HepG2 (cell line): ENCODE results near the gene DDX19B. TPM values are rescaled to one million over a fixed set of nuclear protein-coding genes. Genes with fewer than 3 reads are reported as not detected.
A peak's percentile ranks its signal among the peaks of the same experiment; 100 is the strongest.

ENCODE experiments used
- FOXP1 ChIP-seq, 2 experiments: fragments of 450-650 bp in 1 of 2; IDR thresholded peaks; 2 replicates each; pipeline ENCODE4 v1.6.1; 2017 to 2018; ENCODE audit warnings: antibody characterized with exemption in 1 of 2
- FOXP4 ChIP-seq: sonication (generic); formaldehyde crosslinking; IDR thresholded peaks from 2 replicates; pipeline ENCODE4 v1.4.0; 2020; ENCODE audit warnings: missing genetic modification reagents
- HMG20A ChIP-seq: IDR thresholded peaks from 2 replicates; pipeline ENCODE4 v1.6.1; 2016; ENCODE audit warnings: borderline replicate concordance
- HNF4G ChIP-seq, 2 experiments: sonication (generic) in 1 of 2; formaldehyde crosslinking in 1 of 2; IDR thresholded peaks; 2 replicates each; pipeline versions ENCODE4 v1.4.0 to v1.6.1; 2011 to 2020; ENCODE audit warnings: borderline replicate concordance in 2 of 2, low read depth in 2 of 2, mild to moderate bottlenecking in 2 of 2, low read length in 1 of 2, missing genetic modification reagents in 1 of 2, moderate library complexity in 1 of 2
- KMT2A ChIP-seq: sonication (generic); formaldehyde crosslinking; IDR thresholded peaks from 2 replicates; pipeline ENCODE4 v1.4.0; 2020; ENCODE audit warnings: missing genetic modification reagents
- SAP130 ChIP-seq: IDR thresholded peaks from 2 replicates; pipeline ENCODE4 v1.6.1; 2016; ENCODE audit warnings: low read depth
- THRA ChIP-seq: sonication (generic); formaldehyde crosslinking; IDR thresholded peaks from 2 replicates; pipeline ENCODE4 v1.4.0; 2020; ENCODE audit warnings: missing genetic modification reagents, borderline replicate concordance
- ZNF407 ChIP-seq: sonication (generic); formaldehyde crosslinking; IDR thresholded peaks from one replicate; pipeline ENCODE4 v1.5.1; 2020; ENCODE audit warnings: mild to moderate bottlenecking, missing genetic modification reagents; ENCODE audit errors: not compliant biosample characterization
- ZNF44 ChIP-seq: sonication (generic); formaldehyde crosslinking; IDR thresholded peaks from 2 replicates; pipeline ENCODE4 v1.5.1; 2020; ENCODE audit warnings: mild to moderate bottlenecking, missing genetic modification reagents
- ZNF652 ChIP-seq: IDR thresholded peaks from 2 replicates; pipeline ENCODE4 v1.6.1; 2016; ENCODE audit warnings: low read depth, borderline replicate concordance
- ZNF687 ChIP-seq: sonication (generic); formaldehyde crosslinking; IDR thresholded peaks from 2 replicates; pipeline ENCODE4 v1.5.1; 2020; ENCODE audit warnings: mild to moderate bottlenecking, missing genetic modification reagents, moderate library complexity
- polyA plus RNA-seq, 8 experiments: library from polyadenylated mRNA; depleted of rRNA in 3 of 8; stranded (reverse) in 7 of 8; unstranded in 1 of 8; fragments of >200 nt; fragmentation: Illumina TruSeq in 4 of 8; extraction: Trizol in 4 of 8; gene quantifications; 2 replicates each; pipeline versions ENCODE4 v1.2.1 to v1.2.3, GENCODE V29; 2011 to 2016; ENCODE audit warnings: low read depth in 4 of 8, missing spikeins in 1 of 8, mixed read lengths in 1 of 8; ENCODE audit not compliant: insufficient read depth in 1 of 8
- total RNA-seq, 5 experiments: library from RNA; depleted of rRNA; stranded (reverse); fragments of >200 nt; fragmentation: Illumina TruSeq; extraction: Trizol; gene quantifications; 2 replicates each; pipeline ENCODE4 v1.2.3, GENCODE V29; 2016; ENCODE audit warnings: low read depth in 1 of 5

DDX19B gene
- total and polyA plus RNA-seq, 2 of the 13 experiments (the other 11 are each of a cell fraction or from before 2014, with no cell fraction given), result 36.2 to 40.0 TPM

- peak; percentile 76 for TF ChIP-seq ZNF407 (CRISPR knock-in tag)
- TF ChIP-seq SAP130 (CRISPR knock-in tag), result no peak
- 0 out of 2 replicates have a peak, but pooled peaks have one; percentile 46 for TF ChIP-seq ZNF44 (CRISPR knock-in tag)
- TF ChIP-seq HNF4G (IDR thresholded peaks at IDR 0.05; ENCODE audit: borderline replicate concordance, low read depth, low read length), result peak; percentile 43; the same call in 1 of the 2 replicates
- TF ChIP-seq HNF4G (CRISPR knock-in tag; IDR thresholded peaks at IDR 0.05; ENCODE audit: borderline replicate concordance, low read depth), result no peak; the same call in 1 of the 2 replicates
- TF ChIP-seq FOXP4, result 0 out of 2 replicates have a peak, but pooled peaks have one; percentile 1
- TF ChIP-seq HMG20A (CRISPR knock-in tag), result no peak
- 0 out of 2 replicates have a peak, but pooled peaks have one; percentile 0 for TF ChIP-seq THRA (CRISPR knock-in tag)
- no peak for TF ChIP-seq KMT2A (CRISPR knock-in tag)
- no peak for TF ChIP-seq FOXP1 (IDR thresholded peaks at IDR 0.05)
- TF ChIP-seq FOXP1 (CRISPR knock-in tag; IDR thresholded peaks at IDR 0.05), result no peak
- TF ChIP-seq ZNF687, result peak; percentile 82
- 0 out of 2 replicates have a peak, but pooled peaks have one; percentile 8 for TF ChIP-seq ZNF652 (CRISPR knock-in tag)
These were observed 82.8 kb downstream of the DDX19B start (continued) for GRCh38 chr16:70381604-70382342.
